RWPE2 (cell line): Measurements from ENCODE around the gene DTWD2.

Experiments used
- ATAC-seq: fragments of 200-7000 bp; cut with Tn5 transposase; 3 replicates; pipeline ENCODE4 v1.9.1; 2021; ENCODE audit warnings: low read depth
- DNase-seq: peaks from one replicate; pipeline ENCODE4 v3.0.0-alpha.2; 2020; ENCODE audit warnings: low spot score
- H3K27ac ChIP-seq: fragments of 450-650 bp; 2 replicates; pipeline ENCODE4 v1.5.1; 2017; ENCODE audit warnings: mild to moderate bottlenecking; ENCODE audit not compliant: poor library complexity, severe bottlenecking
- H3K27me3 ChIP-seq: fragments of 250-450 bp; sonication (Bioruptor Pico); 2 replicates; pipeline ENCODE4 v1.5.1; 2021; ENCODE audit warnings: mild to moderate bottlenecking, moderate library complexity; ENCODE audit not compliant: insufficient read depth, poor library complexity, severe bottlenecking
- H3K36me3 ChIP-seq: fragments of 250-450 bp; sonication (Bioruptor Pico); 2 replicates; pipeline ENCODE4 v1.5.1; 2020; ENCODE audit warnings: low read depth, mild to moderate bottlenecking, moderate library complexity
- H3K4me1 ChIP-seq: fragments of 250-450 bp; sonication (Bioruptor Pico); 2 replicates; pipeline ENCODE4 v1.5.1; 2021; ENCODE audit warnings: mild to moderate bottlenecking, moderate library complexity; ENCODE audit not compliant: insufficient read depth, poor library complexity, severe bottlenecking
- H3K4me3 ChIP-seq: fragments of 250-450 bp; sonication (Bioruptor Pico); 2 replicates; pipeline ENCODE4 v1.5.1; 2021; ENCODE audit warnings: mild to moderate bottlenecking, moderate library complexity; ENCODE audit not compliant: severe bottlenecking
- H3K9me3 ChIP-seq: fragments of 250-450 bp; sonication (Bioruptor Pico); 2 replicates; pipeline ENCODE4 v1.5.1; 2021; ENCODE audit warnings: mild to moderate bottlenecking, moderate library complexity; ENCODE audit not compliant: severe bottlenecking
- TF ChIP-seq, protein P1 (sequence below): fragments of 450-650 bp; IDR thresholded peaks from one replicate; pipeline ENCODE4 v1.5.1; 2017; ENCODE audit warnings: mild to moderate bottlenecking, moderate library complexity; ENCODE audit not compliant: poor library complexity, severe bottlenecking

DTWD2 gene

DNA sequence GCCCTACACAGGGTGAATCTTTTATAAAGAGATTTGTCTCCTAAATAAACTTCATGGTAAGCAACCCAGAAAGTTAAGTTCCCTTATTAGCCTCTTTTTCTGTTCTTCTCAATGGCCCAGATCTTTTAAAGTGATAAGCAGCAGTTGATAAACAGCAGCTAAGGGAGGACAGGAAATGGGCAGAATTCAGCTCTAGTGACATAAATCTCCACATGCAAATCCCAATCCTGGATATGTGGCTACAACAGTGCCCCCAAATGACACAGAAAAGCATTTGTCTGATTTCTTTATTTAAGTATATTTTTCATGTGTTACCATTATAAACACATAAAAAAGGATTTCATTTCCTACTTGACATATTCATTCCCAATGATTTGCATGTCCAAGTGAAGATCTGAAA, 199.0 kb downstream of the DTWD2 start:
- ATAC-seq: no peak
- no peak for DNase-seq
- Histone ChIP-seq H3K27ac (no peak overlapping the region), H3K9me3 (no peaks in the 10 kb centered on the region), H3K36me3 (no peaks in the 10 kb centered on the region), H3K4me3 (no peak overlapping the region), H3K27me3 (peaks cover 3% of the 10 kb centered on the region), H3K4me1 (no peaks in the 10 kb centered on the region)
- TF ChIP-seq, protein P1, sequence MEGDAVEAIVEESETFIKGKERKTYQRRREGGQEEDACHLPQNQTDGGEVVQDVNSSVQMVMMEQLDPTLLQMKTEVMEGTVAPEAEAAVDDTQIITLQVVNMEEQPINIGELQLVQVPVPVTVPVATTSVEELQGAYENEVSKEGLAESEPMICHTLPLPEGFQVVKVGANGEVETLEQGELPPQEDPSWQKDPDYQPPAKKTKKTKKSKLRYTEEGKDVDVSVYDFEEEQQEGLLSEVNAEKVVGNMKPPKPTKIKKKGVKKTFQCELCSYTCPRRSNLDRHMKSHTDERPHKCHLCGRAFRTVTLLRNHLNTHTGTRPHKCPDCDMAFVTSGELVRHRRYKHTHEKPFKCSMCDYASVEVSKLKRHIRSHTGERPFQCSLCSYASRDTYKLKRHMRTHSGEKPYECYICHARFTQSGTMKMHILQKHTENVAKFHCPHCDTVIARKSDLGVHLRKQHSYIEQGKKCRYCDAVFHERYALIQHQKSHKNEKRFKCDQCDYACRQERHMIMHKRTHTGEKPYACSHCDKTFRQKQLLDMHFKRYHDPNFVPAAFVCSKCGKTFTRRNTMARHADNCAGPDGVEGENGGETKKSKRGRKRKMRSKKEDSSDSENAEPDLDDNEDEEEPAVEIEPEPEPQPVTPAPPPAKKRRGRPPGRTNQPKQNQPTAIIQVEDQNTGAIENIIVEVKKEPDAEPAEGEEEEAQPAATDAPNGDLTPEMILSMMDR: no peak

DNA sequence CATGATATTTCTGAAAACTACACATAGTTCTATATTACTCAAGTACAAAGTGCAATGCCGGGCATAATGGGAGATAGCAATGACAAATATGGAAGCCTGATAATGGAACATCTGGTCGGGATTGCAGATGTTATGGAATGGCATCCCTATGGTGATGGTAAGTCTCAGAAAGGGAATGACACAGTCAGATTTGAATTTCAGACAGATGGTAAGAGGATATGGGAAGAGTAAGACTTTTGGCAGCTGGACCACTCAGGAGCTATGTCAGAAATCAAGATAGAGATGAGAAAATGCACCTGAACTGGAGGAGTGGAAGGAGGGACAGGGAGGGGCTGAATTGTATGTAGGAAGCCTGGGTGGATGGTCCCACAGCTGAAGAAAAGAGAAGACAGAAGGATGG, 200.0 kb downstream of the DTWD2 start:
- no peak overlapping the region for H3K4me3 ChIP-seq
- no peaks in the 10 kb centered on the region for H3K9me3 ChIP-seq
- H3K36me3 ChIP-seq: no peaks in the 10 kb centered on the region
- DNase-seq (no peak), ATAC-seq (no peak)
- no peak overlapping the region for H3K27ac ChIP-seq
- no peaks in the 10 kb centered on the region for H3K4me1 ChIP-seq
- peaks cover 3% of the 10 kb centered on the region for H3K27me3 ChIP-seq
- TF ChIP-seq, protein P1: no peak
